Femur (tissue), 1 donor: ENCODE data around the gene SUGP1.
"Not testable (repeated sequence)": the region's sequence is repeated elsewhere in the genome, so short reads cannot be mapped to it uniquely, and the experiment has no call there.

ENCODE experiments used
- DNase-seq: peaks from one replicate; pipeline ENCODE4 v3.0.0-alpha.2; 2017

The SUGP1 gene

GRCh38 chr19:19261350-19262189, 58.7 kb downstream of the SUGP1 start:
- no peak for DNase-seq

- no peak for DNase-seq
Measured at GRCh38 chr19:19260417-19261214, 59.7 kb downstream of the SUGP1 start.

GRCh38 chr19:19259741-19260140, 60.6 kb downstream of the SUGP1 start:
- no peak for DNase-seq

- no peak for DNase-seq
Measured at GRCh38 chr19:19258589-19259338, 61.5 kb downstream of the SUGP1 start.

- DNase-seq: no peak
Measured at GRCh38 chr19:19257836-19258588, 62.3 kb downstream of the SUGP1 start.

- DNase-seq: no peak
Measured at GRCh38 chr19:19257137-19257536, 63.2 kb downstream of the SUGP1 start.

GRCh38 chr19:19256072-19256969, 64.0 kb downstream of the SUGP1 start:
- no peak for DNase-seq

GRCh38 chr19:19253409-19253808, 66.9 kb downstream of the SUGP1 start:
- not testable (repeated sequence) for DNase-seq

GRCh38 chr19:19250196-19250801, 70.0 kb downstream of the SUGP1 start:
- DNase-seq: no peak

GRCh38 chr19:19240476-19240875, 79.8 kb downstream of the SUGP1 start:
- DNase-seq: no peak

GRCh38 chr19:19239675-19240074, 80.6 kb downstream of the SUGP1 start:
- no peak for DNase-seq

GRCh38 chr19:19238126-19238894, 82.0 kb downstream of the SUGP1 start:
- no peak for DNase-seq

- DNase-seq: no peak
Measured at GRCh38 chr19:19236173-19236572, 84.1 kb downstream of the SUGP1 start.

- no peak for DNase-seq
Measured at GRCh38 chr19:19234220-19234816, 86.0 kb downstream of the SUGP1 start.

- DNase-seq: peak; percentile 39
Measured at GRCh38 chr19:19232261-19232721, 88.0 kb downstream of the SUGP1 start.

- no peak for DNase-seq
Measured at GRCh38 chr19:19230999-19231398, 89.3 kb downstream of the SUGP1 start.

- no peak for DNase-seq
Measured at GRCh38 chr19:19229701-19230100, 90.6 kb downstream of the SUGP1 start.

GRCh38 chr19:19227217-19227616, 93.1 kb downstream of the SUGP1 start:
- no peak for DNase-seq

- no peak for DNase-seq
Measured at GRCh38 chr19:19226663-19227062, 93.6 kb downstream of the SUGP1 start.

GRCh38 chr19:19226204-19226603, 94.1 kb downstream of the SUGP1 start:
- DNase-seq: no peak
